GM12878 (cell line): ENCODE results near the gene SEMA3C.

Experiments
- CEBPB ChIP-seq, 2 experiments: fragments of 150-350 bp in 1 of 2; IDR thresholded peaks; 2 replicates each; pipeline ENCODE4 v1.6.1; 2012 to 2014; ENCODE audit warnings: low read depth in 2 of 2, low read length in 2 of 2, borderline replicate concordance in 1 of 2, inconsistent platforms in 1 of 2
- CTCF ChIP-seq, 3 experiments: IDR thresholded peaks in 2 of 3; conservative IDR thresholded peaks in 1 of 3; 2 replicates each; pipeline ENCODE4 v1.5.1; 2011; ENCODE audit warnings: low read depth in 3 of 3, low read length in 3 of 3, mild to moderate bottlenecking in 3 of 3, control low read depth in 2 of 3, moderate library complexity in 2 of 3, inconsistent platforms in 1 of 3, mixed read lengths in 1 of 3; ENCODE audit not compliant: control insufficient read depth in 2 of 3, insufficient read depth in 1 of 3; ENCODE audit errors: extremely low read depth in 1 of 3
- EP300 ChIP-seq, 2 experiments: fragments of 150-350 bp in 1 of 2; IDR thresholded peaks; 2 replicates each; pipeline ENCODE4 v1.6.1; 2011 to 2012; ENCODE audit warnings: low read depth in 2 of 2, low read length in 2 of 2, borderline replicate concordance in 1 of 2, improper control_type of control experiment in 1 of 2, inconsistent platforms in 1 of 2; ENCODE audit not compliant: control insufficient read depth in 1 of 2
- FOXM1 ChIP-seq: IDR thresholded peaks from 2 replicates; pipeline ENCODE4 v1.6.1; 2012; ENCODE audit warnings: low read depth, mild to moderate bottlenecking, inconsistent platforms, low read length, moderate library complexity
- PRDM15 ChIP-seq: fragments of 450-650 bp; formaldehyde crosslinking; IDR thresholded peaks from 2 replicates; pipeline ENCODE4 v1.4.0; 2020; ENCODE audit warnings: mild to moderate bottlenecking, moderate library complexity

- TF ChIP-seq FOXM1 (no peak), CEBPB (IDR thresholded peaks at IDR 0.05; ENCODE audit: borderline replicate concordance in 1 of 2, low read depth in 2 of 2, low read length in 2 of 2) (no peak), PRDM15 (CRISPR knock-in tag) (no peak), EP300 (IDR thresholded peaks at IDR 0.05; ENCODE audit: borderline replicate concordance in 1 of 2, control insufficient read depth in 1 of 2, low read depth in 2 of 2, low read length in 2 of 2) (no peak), CTCF (IDR thresholded peaks at IDR 0.05 in 2 of 3, conservative IDR thresholded peaks at IDR 0.05 in 1 of 3; ENCODE audit: control insufficient read depth in 2 of 3, extremely low read depth in 1 of 3, insufficient read depth in 1 of 3, low read depth in 3 of 3, low read length in 3 of 3) (no peak)
Measured at GRCh38 chr7:80790877-80791276, 128.0 kb downstream of the SEMA3C start.
